HepG2 (cell line): ENCODE results near the gene PXK. TPM values are rescaled to one million over a fixed set of nuclear protein-coding genes. Genes with fewer than 3 reads are reported as not detected.

Experiments used
- ATAC-seq: fragments of 200-7000 bp; cut with Tn5 transposase; 3 replicates; pipeline ENCODE4 v1.9.1; 2020; ENCODE audit warnings: mild to moderate bottlenecking, moderate library complexity
- BruUV-seq: library from RNA; stranded (reverse); fragments of 400-500 nt; replicated peaks from 2 replicates; lab custom pipeline; 2021; lab: Mats Ljungman, UMichigan
- CTCF ChIA-PET: fragments of 300-600 bp; formaldehyde crosslinking; extraction: SDS; loops from one replicate; lab custom pipeline; 2021; ENCODE audit warnings: low total read pairs, inconsistent platforms, low intra/inter-chr PET ratio; lab: Yijun Ruan, JAX
- POLR2A ChIA-PET: fragments of 350-600 bp; sonication (Branson Sonifier 250); formaldehyde crosslinking; loops from one replicate; lab custom pipeline; 2020; ENCODE audit warnings: antibody characterized with exemption, inconsistent platforms; lab: Yijun Ruan, JAX
- DNase-seq: peaks from one replicate; pipeline ENCODE4 v3.0.0-alpha.2; 2015; ENCODE audit warnings: low spot score
- FAIRE-seq: peaks from 3 replicates; lab custom pipeline; 2011; peaks lifted over from hg19 to GRCh38; lab: Jason Lieb, UNC
- H2AFZ ChIP-seq: one replicate; pipeline ENCODE4 v1.6.1; 2011; ENCODE audit warnings: low read length, inconsistent platforms
- H3K27ac ChIP-seq: fragments of 300-600 bp; 3 replicates; pipeline ENCODE4 v1.8.0; 2011; ENCODE audit warnings: mixed run types, mild to moderate bottlenecking, mixed read lengths, low read length, inconsistent platforms; ENCODE audit not compliant: insufficient read depth; ENCODE audit errors: extremely low read length
- H3K27me3 ChIP-seq, 2 experiments: fragments of 200-600 bp in 1 of 2; 2 replicates in 1 of 2; 3 replicates in 1 of 2; pipeline versions ENCODE4 v1.6.0 to v1.8.0; 2011; ENCODE audit warnings: low read length in 2 of 2, mild to moderate bottlenecking in 2 of 2, moderate library complexity in 2 of 2, inconsistent platforms in 1 of 2; ENCODE audit not compliant: insufficient read depth in 2 of 2, control insufficient read depth in 1 of 2
- H3K36me3 ChIP-seq, 2 experiments: fragments of 200-600 bp in 1 of 2; replicated peaks in 1 of 2; 2 replicates in 1 of 2; 3 replicates in 1 of 2; pipeline versions ENCODE4 v1.5.1 to v1.8.0; 2011; ENCODE audit warnings: low read length in 2 of 2, inconsistent platforms in 1 of 2; ENCODE audit not compliant: insufficient read depth in 2 of 2, control insufficient read depth in 1 of 2
- H3K4me1 ChIP-seq: 2 replicates; pipeline ENCODE4 v1.5.1; 2012; ENCODE audit warnings: low read length, inconsistent platforms; ENCODE audit not compliant: insufficient read depth
- H3K4me2 ChIP-seq: 2 replicates; pipeline ENCODE4 v1.6.0; 2011; ENCODE audit warnings: low read depth, low read length, inconsistent platforms
- H3K4me3 ChIP-seq, 3 experiments: fragments of 200-600 bp in 1 of 3; sonication (generic), shearing (Covaris generic) in 1 of 3; replicated peaks in 1 of 3; 2 replicates each; pipeline ENCODE4 v1.5.1; 2011 to 2016; ENCODE audit warnings: low read length in 3 of 3, inconsistent platforms in 2 of 3, low read depth in 2 of 3, mild to moderate bottlenecking in 2 of 3, control low read depth in 1 of 3, mixed read lengths in 1 of 3; ENCODE audit not compliant: insufficient read depth in 1 of 3
- H3K79me2 ChIP-seq: one replicate; pipeline ENCODE4 v1.6.1; 2011; ENCODE audit warnings: low read length, inconsistent platforms; ENCODE audit not compliant: insufficient read depth
- H3K9ac ChIP-seq: 2 replicates; pipeline ENCODE4 v1.6.0; 2011; ENCODE audit warnings: mild to moderate bottlenecking, low read depth, low read length, inconsistent platforms; ENCODE audit not compliant: insufficient read depth
- H3K9me3 ChIP-seq: 2 replicates; pipeline ENCODE4 v1.5.1; 2012; ENCODE audit warnings: mild to moderate bottlenecking, low read length
- H4K20me1 ChIP-seq: 2 replicates; pipeline ENCODE4 v1.6.0; 2011; ENCODE audit warnings: inconsistent platforms, mild to moderate bottlenecking, low read length, moderate library complexity; ENCODE audit not compliant: insufficient read depth
- ARID2 ChIP-seq: sonication (generic); formaldehyde crosslinking; IDR thresholded peaks from 2 replicates; pipeline ENCODE4 v1.8.1; 2022; ENCODE audit warnings: mild to moderate bottlenecking, missing genetic modification reagents, borderline replicate concordance
- CEBPB ChIP-seq: IDR thresholded peaks from 2 replicates; pipeline ENCODE4 v1.6.1; 2011; ENCODE audit warnings: low read depth, low read length, improper control_type of control experiment, borderline replicate concordance
- KDM6A ChIP-seq: IDR thresholded peaks from 2 replicates; pipeline ENCODE4 v1.6.1; 2016; ENCODE audit warnings: low read depth
- SIN3A ChIP-seq: IDR thresholded peaks from 2 replicates; pipeline ENCODE4 v1.6.1; 2011; ENCODE audit warnings: low read depth, mild to moderate bottlenecking, control low read depth, low read length, borderline replicate concordance
- SUZ12 ChIP-seq: fragments of 150-350 bp; IDR thresholded peaks from 2 replicates; pipeline ENCODE4 v1.6.1; 2014; ENCODE audit warnings: low read depth, low read length
- ZC3H13 ChIP-seq: sonication (generic); formaldehyde crosslinking; IDR thresholded peaks from 2 replicates; pipeline ENCODE4 v1.8.1; 2023; ENCODE audit warnings: mild to moderate bottlenecking, missing genetic modification reagents, moderate library complexity
- ZNF205 ChIP-seq: IDR thresholded peaks from 2 replicates; pipeline ENCODE4 v1.6.1; 2018; ENCODE audit warnings: missing biosample characterization, missing genetic modification reagents
- ZNF501 ChIP-seq: sonication (generic); formaldehyde crosslinking; IDR thresholded peaks from 2 replicates; pipeline ENCODE4 v1.5.1; 2020; ENCODE audit warnings: mild to moderate bottlenecking, moderate library complexity, missing genetic modification reagents
- ZNF777 ChIP-seq: sonication (generic); formaldehyde crosslinking; IDR thresholded peaks from 2 replicates; pipeline ENCODE4 v1.4.0; 2020; ENCODE audit warnings: missing genetic modification reagents
- ZNF816 ChIP-seq: sonication (generic); formaldehyde crosslinking; IDR thresholded peaks from 2 replicates; pipeline ENCODE4 v1.8.0; 2022; ENCODE audit warnings: missing genetic modification reagents, mild to moderate bottlenecking, borderline replicate concordance
- WGBS: methylation state at CpG from one replicate; pipeline ENCODE4 v1.1.6; 2017; ENCODE audit warnings: low lambda C conversion rate; 5-methylcytosine and 5-hydroxymethylcytosine counted together
- in situ Hi-C: cut with HindIII; loops from 2 replicates; pipeline ENCODE4 v1.10.0; 2017; ENCODE audit warnings: low pct_unique_long_range_greater_than_20kb; ENCODE audit not compliant: extremely low pct_ligation_motif_present
- intact Hi-C: fragments of 100-400 bp; cut with micrococcal nuclease; formaldehyde crosslinking; loops from one replicate; pipeline ENCODE4 v1.10.0; 2022; ENCODE audit not compliant: unreplicated experiment
- polyA plus RNA-seq, 8 experiments: library from polyadenylated mRNA; depleted of rRNA in 3 of 8; stranded (reverse) in 7 of 8; unstranded in 1 of 8; fragments of >200 nt; fragmentation: Illumina TruSeq in 4 of 8; extraction: Trizol in 4 of 8; gene quantifications; 2 replicates each; pipeline versions ENCODE4 v1.2.1 to v1.2.3, GENCODE V29; 2011 to 2016; ENCODE audit warnings: low read depth in 4 of 8, missing spikeins in 1 of 8, mixed read lengths in 1 of 8; ENCODE audit not compliant: insufficient read depth in 1 of 8
- total RNA-seq, 5 experiments: library from RNA; depleted of rRNA; stranded (reverse); fragments of >200 nt; fragmentation: Illumina TruSeq; extraction: Trizol; gene quantifications; 2 replicates each; pipeline ENCODE4 v1.2.3, GENCODE V29; 2016; ENCODE audit warnings: low read depth in 1 of 5
- TF ChIP-seq, protein P1 (sequence below): sonication (generic); formaldehyde crosslinking; IDR thresholded peaks from 2 replicates; pipeline ENCODE4 v1.5.1; 2020; ENCODE audit warnings: missing genetic modification reagents, mild to moderate bottlenecking, borderline replicate concordance
- TF ChIP-seq, protein P2 (sequence below): IDR thresholded peaks from 2 replicates; pipeline ENCODE4 v1.6.1; 2016; ENCODE audit warnings: missing compliant biosample characterization, missing genetic modification reagents, borderline replicate concordance
- TF ChIP-seq, protein P3 (sequence below): sonication (generic); formaldehyde crosslinking; IDR thresholded peaks from 2 replicates; pipeline ENCODE4 v1.4.0; 2020; ENCODE audit warnings: missing genetic modification reagents
- TF ChIP-seq, protein P4 (sequence below): sonication (generic); formaldehyde crosslinking; IDR thresholded peaks from 2 replicates; pipeline ENCODE4 v1.4.0; 2020; ENCODE audit warnings: missing genetic modification reagents, mild to moderate bottlenecking, borderline replicate concordance

The PXK gene
- total and polyA plus RNA-seq, 2 of the 13 experiments (the other 11 are each of a cell fraction or from before 2014, with no cell fraction given), result 6.4 to 18.6 TPM

GRCh38 chr3:58432905-58433304, 100.2 kb downstream of the PXK start:
- peak overlapping the region; percentile 92 for H3K27ac ChIP-seq
- BruUV-seq, result no TSS peak
- intact Hi-C loops (loop anchor here (2.0 to 5.0 kb wide), 2 partner anchors 59 to 88 kb away; partner anchors contain the start of gene KCTD6), in situ Hi-C loops (no loop called here)
- H3K9ac ChIP-seq, result peak overlapping the region; percentile 97
- no peak for ATAC-seq
- no peak for TF ChIP-seq ZNF205 (CRISPR knock-in tag)
- TF ChIP-seq KDM6A (CRISPR knock-in tag), result no peak
- 0 out of 2 replicates have a peak, but pooled peaks have one; percentile 13 for TF ChIP-seq ARID2 (CRISPR knock-in tag)
- TF ChIP-seq, protein P1, sequence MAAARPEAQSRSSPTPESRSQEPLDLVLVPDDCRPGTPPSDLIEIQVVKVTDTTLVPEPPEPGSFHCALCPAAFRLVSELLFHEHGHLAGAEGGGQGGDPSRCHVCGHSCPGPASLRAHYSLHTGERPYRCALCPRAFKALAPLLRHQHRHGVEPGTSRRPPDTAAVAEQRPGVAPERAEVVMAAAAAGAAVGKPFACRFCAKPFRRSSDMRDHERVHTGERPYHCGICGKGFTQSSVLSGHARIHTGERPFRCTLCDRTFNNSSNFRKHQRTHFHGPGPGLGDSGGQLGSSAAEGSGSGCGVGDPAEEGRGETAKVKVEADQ (CRISPR knock-in tag), result 0 out of 2 replicates have a peak, but pooled peaks have one; percentile 26
- TF ChIP-seq ZNF816 (CRISPR knock-in tag), result 0 out of 2 replicates have a peak, but pooled peaks have one; percentile 72
- TF ChIP-seq, protein P2, sequence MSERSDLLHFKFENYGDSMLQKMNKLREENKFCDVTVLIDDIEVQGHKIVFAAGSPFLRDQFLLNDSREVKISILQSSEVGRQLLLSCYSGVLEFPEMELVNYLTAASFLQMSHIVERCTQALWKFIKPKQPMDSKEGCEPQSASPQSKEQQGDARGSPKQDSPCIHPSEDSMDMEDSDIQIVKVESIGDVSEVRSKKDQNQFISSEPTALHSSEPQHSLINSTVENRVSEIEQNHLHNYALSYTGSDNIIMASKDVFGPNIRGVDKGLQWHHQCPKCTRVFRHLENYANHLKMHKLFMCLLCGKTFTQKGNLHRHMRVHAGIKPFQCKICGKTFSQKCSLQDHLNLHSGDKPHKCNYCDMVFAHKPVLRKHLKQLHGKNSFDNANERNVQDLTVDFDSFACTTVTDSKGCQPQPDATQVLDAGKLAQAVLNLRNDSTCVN (CRISPR knock-in tag), result no peak
- no peak for TF ChIP-seq SIN3A
- TF ChIP-seq, protein P3, sequence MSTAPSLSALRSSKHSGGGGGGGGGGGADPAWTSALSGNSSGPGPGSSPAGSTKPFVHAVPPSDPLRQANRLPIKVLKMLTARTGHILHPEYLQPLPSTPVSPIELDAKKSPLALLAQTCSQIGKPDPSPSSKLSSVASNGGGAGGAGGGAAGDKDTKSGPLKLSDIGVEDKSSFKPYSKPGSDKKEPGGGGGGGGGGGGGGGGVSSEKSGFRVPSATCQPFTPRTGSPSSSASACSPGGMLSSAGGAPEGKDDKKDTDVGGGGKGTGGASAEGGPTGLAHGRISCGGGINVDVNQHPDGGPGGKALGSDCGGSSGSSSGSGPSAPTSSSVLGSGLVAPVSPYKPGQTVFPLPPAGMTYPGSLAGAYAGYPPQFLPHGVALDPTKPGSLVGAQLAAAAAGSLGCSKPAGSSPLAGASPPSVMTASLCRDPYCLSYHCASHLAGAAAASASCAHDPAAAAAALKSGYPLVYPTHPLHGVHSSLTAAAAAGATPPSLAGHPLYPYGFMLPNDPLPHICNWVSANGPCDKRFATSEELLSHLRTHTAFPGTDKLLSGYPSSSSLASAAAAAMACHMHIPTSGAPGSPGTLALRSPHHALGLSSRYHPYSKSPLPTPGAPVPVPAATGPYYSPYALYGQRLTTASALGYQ (CRISPR knock-in tag), result 0 out of 2 replicates have a peak, but pooled peaks have one; percentile 8
- TF ChIP-seq SUZ12, result no peak
- no peak for TF ChIP-seq CEBPB
- TF ChIP-seq ZNF777 (CRISPR knock-in tag), result 0 out of 2 replicates have a peak, but pooled peaks have one; percentile 0
- no peak for TF ChIP-seq ZC3H13 (CRISPR knock-in tag)
- peak; percentile 1; the same call in 1 of the 2 replicates for TF ChIP-seq ZNF501 (CRISPR knock-in tag)
- TF ChIP-seq, protein P4, sequence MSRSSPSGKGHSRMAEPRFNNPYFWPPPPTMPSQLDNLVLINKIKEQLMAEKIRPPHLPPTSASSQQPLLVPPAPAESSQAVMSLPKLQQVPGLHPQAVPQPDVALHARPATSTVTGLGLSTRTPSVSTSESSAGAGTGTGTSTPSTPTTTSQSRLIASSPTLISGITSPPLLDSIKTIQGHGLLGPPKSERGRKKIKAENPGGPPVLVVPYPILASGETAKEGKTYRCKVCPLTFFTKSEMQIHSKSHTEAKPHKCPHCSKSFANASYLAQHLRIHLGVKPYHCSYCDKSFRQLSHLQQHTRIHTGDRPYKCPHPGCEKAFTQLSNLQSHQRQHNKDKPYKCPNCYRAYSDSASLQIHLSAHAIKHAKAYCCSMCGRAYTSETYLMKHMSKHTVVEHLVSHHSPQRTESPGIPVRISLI (CRISPR knock-in tag), result no peak
- no peak for DNase-seq
- peaks cover 0 to 1% of the 10 kb centered on the region in 2 experiments; a peak in 1 of 5 replicates for H3K27me3 ChIP-seq
- H3K9me3 ChIP-seq, result no peaks in the 10 kb centered on the region
- H4K20me1 ChIP-seq, result no peaks in the 10 kb centered on the region
- POLR2A ChIA-PET, result interaction anchor here (0.6 to 1.9 kb wide), 14 partner anchors 8 to 127 kb away, joined by 3 to 11 read pairs (median 3); partner anchors contain the start of genes HTD2 and RPP14
- FAIRE-seq, result peak; percentile 15
- H3K4me3 ChIP-seq, result peak overlapping the region; percentile 68 to 97 (median 93)
- CTCF ChIA-PET, result no interaction called here
- H3K4me2 ChIP-seq, result peak overlapping the region; percentile 74
- 66% methylated on average over 6 of the region's 6 CpGs for WGBS
- H3K36me3 ChIP-seq, result peaks cover 8 to 44% of the 10 kb centered on the region in 2 experiments
- peaks cover 51% of the 10 kb centered on the region for H3K4me1 ChIP-seq
- H3K79me2 ChIP-seq, result peaks cover 19% of the 10 kb centered on the region
- no peak overlapping the region for H2AFZ ChIP-seq
